D721Med (cell line): ENCODE measurements around the gene GPR176.

Experiments used
- DNase-seq: peaks from one replicate; pipeline ENCODE4 v3.0.0; 2011; ENCODE audit warnings: low spot score; ENCODE audit not compliant: insufficient read length
- FAIRE-seq: peaks from 2 replicates; lab custom pipeline; 2011; peaks lifted over from hg19 to GRCh38; lab: Jason Lieb, UNC
- CTCF ChIP-seq: IDR thresholded peaks from 2 replicates; pipeline ENCODE4 v1.5.1; 2012; ENCODE audit warnings: mild to moderate bottlenecking, control low read depth; ENCODE audit not compliant: insufficient read depth; ENCODE audit errors: missing control alignments

Gene GPR176

DNA sequence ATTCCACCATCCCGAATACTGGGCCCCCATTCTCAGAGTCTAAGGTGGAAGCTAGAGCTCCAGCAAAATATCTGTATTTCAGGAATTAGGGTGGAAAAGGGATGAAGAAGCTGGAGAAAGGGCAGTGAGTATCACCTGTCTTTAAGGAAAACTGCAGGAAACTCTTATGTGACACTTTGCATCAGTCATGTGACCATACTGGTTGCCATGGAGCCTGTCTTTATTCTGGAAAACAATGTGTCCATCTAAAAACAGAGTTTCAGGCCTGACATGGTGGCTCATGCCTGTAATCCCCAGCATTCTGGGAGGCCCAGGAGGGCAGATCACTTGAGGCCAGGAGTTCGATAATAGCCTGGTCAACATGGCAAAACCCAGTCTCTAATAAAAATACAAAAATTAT, 84.5 kb downstream of the GPR176 start:
- no peak for FAIRE-seq

GRCh38 chr15:39834256-39834655, 85.8 kb downstream of the GPR176 start:
- DNase-seq = no peak
- no peak for TF ChIP-seq CTCF

More for the DNA sequence above, 84.5 kb downstream of the GPR176 start:
- DNase-seq = no peak
- TF ChIP-seq CTCF = no peak

GRCh38 chr15:39833515-39833981, 86.5 kb downstream of the GPR176 start:
- TF ChIP-seq CTCF = no peak
- DNase-seq (no peak), FAIRE-seq (no peak)

More at GRCh38 chr15:39834256-39834655, 85.8 kb downstream of the GPR176 start:
- no peak for FAIRE-seq

DNA sequence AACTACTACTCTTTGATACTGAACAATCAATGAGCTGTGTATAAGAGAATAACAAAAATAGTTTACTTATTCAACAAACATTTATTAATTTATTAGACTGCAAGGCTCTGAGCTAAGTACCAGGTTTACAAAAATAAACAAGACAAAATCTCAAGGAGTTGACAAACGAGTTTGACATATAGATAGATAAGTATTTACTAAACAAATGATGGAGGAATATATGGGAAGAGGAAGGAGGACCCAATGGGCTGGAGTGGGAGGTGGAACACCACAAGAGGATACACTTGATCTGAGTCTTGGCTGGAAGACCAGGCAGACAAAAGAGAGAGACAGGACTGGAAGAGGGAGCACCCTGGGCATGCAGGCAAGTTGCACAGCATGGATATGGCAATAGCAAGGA, 89.9 kb downstream of the GPR176 start:
- no peak for TF ChIP-seq CTCF
- DNase-seq = no peak
- FAIRE-seq = no peak

DNA sequence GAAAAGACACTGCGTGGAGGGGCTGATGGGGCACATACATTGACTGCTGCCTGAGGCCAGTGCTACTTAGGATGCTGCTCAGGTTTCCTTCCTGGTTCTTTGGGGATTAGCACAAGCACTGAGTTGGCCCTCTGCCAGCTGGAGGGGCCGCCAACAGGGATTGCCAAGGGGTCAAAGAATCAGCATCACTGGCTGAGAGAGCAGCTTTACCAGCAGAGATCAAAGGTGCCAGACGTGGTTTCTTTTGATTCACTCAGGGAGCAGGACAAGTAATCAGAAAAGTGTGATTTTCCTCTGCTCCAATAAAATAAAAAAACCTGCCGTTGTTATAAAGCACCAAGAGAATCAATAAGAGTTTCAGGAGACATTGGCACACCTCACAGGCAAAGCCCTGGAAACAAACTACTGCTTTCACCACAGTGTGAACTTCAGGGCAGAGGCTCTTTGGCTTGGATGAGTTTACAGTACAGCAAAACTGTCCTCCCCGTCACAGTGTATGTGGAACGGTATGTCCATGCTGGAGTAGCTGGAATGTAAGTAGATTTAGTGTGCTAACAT, 91.6 kb downstream of the GPR176 start:
- no peak for DNase-seq
- FAIRE-seq = no peak

GRCh38 chr15:39826975-39827374, 93.1 kb downstream of the GPR176 start:
- no peak for TF ChIP-seq CTCF
- no peak for FAIRE-seq
- DNase-seq = no peak

More for the DNA sequence above, 91.6 kb downstream of the GPR176 start:
- no peak for TF ChIP-seq CTCF

DNA sequence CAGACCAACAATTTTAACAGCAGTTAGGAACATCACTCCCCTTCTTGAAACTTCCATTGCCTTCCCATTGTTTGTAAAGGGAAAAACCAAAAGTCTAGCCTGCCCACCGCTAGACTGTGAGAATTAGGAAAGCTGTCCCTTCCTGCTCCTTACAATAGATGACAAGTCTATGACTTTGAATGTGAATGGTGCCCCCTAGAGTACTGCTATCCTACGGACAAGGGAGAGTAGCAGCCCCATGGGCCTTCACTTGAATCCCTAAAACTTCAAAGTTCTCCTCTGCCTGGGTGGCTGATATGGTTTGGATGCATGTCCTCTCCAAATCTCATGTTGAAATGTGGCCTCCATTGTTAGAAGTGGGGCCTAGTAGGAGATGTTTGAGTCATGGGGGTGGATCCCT, 96.4 kb downstream of the GPR176 start:
- FAIRE-seq (no peak), DNase-seq (no peak)
- no peak for TF ChIP-seq CTCF
